Esophagus muscularis mucosa (tissue), 3 donors: Measurements from ENCODE around the gene GUSB.

ENCODE experiments used
- POLR2A ChIP-seq: fragments of 450-650 bp; IDR thresholded peaks from one replicate; pipeline ENCODE4 v1.6.1; 2017; ENCODE audit warnings: antibody characterized with exemption, moderate library complexity, mild to moderate bottlenecking, low read depth
- TF ChIP-seq, protein P1 (sequence below), 3 experiments: fragments of 200-600 bp in 2 of 3; fragments of 450-650 bp in 1 of 3; sonication (generic) in 2 of 3; IDR thresholded peaks; one replicate each; pipeline ENCODE4 v1.5.1; 2017 to 2019; ENCODE audit warnings: antibody characterized with exemption in 3 of 3, mild to moderate bottlenecking in 2 of 3, moderate library complexity in 1 of 3

DNA sequence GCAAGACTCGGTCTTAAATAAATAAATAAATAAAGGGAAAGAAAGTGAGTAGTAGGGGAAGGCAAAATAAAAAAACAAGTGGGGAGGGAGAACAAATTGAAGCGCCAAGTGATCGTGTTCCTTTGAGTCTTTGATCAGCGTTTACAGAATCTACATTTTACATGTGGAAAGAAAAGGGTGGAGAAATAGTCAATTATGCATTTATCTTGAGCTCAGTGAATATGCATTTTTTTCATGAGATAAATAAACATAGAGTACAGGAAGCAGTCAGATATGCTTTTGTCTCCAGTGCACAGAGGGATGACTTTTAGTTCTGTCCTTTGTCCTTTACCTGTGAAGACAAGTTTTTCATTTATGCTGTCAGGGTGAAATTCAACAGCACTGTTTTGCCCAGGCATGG is 6.1 kb upstream of the GUSB start:
- TF ChIP-seq, protein P1, sequence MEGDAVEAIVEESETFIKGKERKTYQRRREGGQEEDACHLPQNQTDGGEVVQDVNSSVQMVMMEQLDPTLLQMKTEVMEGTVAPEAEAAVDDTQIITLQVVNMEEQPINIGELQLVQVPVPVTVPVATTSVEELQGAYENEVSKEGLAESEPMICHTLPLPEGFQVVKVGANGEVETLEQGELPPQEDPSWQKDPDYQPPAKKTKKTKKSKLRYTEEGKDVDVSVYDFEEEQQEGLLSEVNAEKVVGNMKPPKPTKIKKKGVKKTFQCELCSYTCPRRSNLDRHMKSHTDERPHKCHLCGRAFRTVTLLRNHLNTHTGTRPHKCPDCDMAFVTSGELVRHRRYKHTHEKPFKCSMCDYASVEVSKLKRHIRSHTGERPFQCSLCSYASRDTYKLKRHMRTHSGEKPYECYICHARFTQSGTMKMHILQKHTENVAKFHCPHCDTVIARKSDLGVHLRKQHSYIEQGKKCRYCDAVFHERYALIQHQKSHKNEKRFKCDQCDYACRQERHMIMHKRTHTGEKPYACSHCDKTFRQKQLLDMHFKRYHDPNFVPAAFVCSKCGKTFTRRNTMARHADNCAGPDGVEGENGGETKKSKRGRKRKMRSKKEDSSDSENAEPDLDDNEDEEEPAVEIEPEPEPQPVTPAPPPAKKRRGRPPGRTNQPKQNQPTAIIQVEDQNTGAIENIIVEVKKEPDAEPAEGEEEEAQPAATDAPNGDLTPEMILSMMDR (IDR thresholded peaks at IDR 0.05), result no peak
- no peak for TF ChIP-seq POLR2A
